HEK293 (cell line): Measurements from ENCODE around the gene AFF1.

ENCODE experiments used
- CTCF ChIA-PET: fragments of 350-600 bp; formaldehyde crosslinking; extraction: SDS; loops from one replicate; lab custom pipeline; 2021; ENCODE audit warnings: antibody characterized with exemption; lab: Yijun Ruan, JAX
- POLR2A ChIA-PET: fragments of 300-600 bp; formaldehyde crosslinking; extraction: SDS; loops from one replicate; lab custom pipeline; 2020; ENCODE audit warnings: antibody characterized with exemption, inconsistent platforms; lab: Yijun Ruan, JAX
- H3K27ac ChIP-seq: fragments of 200-500 bp; sonication (Bioruptor generic); 2 replicates; pipeline ENCODE4 v1.5.1; 2014; ENCODE audit warnings: low read depth, low read length, control low read depth, inconsistent platforms; ENCODE audit errors: extremely low read depth
- H3K36me3 ChIP-seq, 2 experiments: fragments of 200-500 bp in 1 of 2; sonication (Bioruptor generic) in 1 of 2; 1 replicate in 1 of 2; 2 replicates in 1 of 2; pipeline ENCODE4 v1.5.1; 2014 to 2017; ENCODE audit warnings: inconsistent platforms in 2 of 2, low read length in 2 of 2; ENCODE audit not compliant: control insufficient read depth in 2 of 2, insufficient read depth in 1 of 2
- H3K4me1 ChIP-seq: fragments of 200-500 bp; sonication (Bioruptor generic); 2 replicates; pipeline ENCODE4 v1.5.1; 2014; ENCODE audit warnings: mild to moderate bottlenecking, low read length, inconsistent platforms; ENCODE audit not compliant: control insufficient read depth, insufficient read depth
- H3K4me3 ChIP-seq: 2 replicates; pipeline ENCODE4 v1.5.1; 2011; ENCODE audit warnings: low read depth, mild to moderate bottlenecking, control low read depth, low read length, moderate library complexity
- H3K9me3 ChIP-seq: fragments of 200-500 bp; sonication (Bioruptor generic); 2 replicates; pipeline ENCODE4 v1.5.1; 2014; ENCODE audit warnings: low read depth, low read length, inconsistent platforms; ENCODE audit not compliant: control insufficient read depth, insufficient read depth
- BCL11B ChIP-seq: fragments of 450-650 bp; formaldehyde crosslinking; IDR thresholded peaks from 2 replicates; pipeline ENCODE4 v1.5.1; 2016; ENCODE audit warnings: low read depth, missing biosample characterization, missing genetic modification characterization
- OSR2 ChIP-seq: fragments of 450-650 bp; formaldehyde crosslinking; IDR thresholded peaks from 2 replicates; pipeline ENCODE4 v1.5.1; 2016; ENCODE audit warnings: missing biosample characterization, missing genetic modification characterization
- PRDM1 ChIP-seq: fragments of 450-650 bp; formaldehyde crosslinking; IDR thresholded peaks from 2 replicates; pipeline ENCODE4; 2016; ENCODE audit warnings: missing biosample characterization, missing genetic modification characterization
- PRDM2 ChIP-seq: fragments of 450-650 bp; formaldehyde crosslinking; IDR thresholded peaks from 2 replicates; pipeline ENCODE4 v1.5.1; 2016; ENCODE audit warnings: missing biosample characterization, missing genetic modification characterization, borderline replicate concordance
- SETDB1 ChIP-seq: IDR thresholded peaks from one replicate; pipeline ENCODE4 v1.6.1; 2017; ENCODE audit warnings: mild to moderate bottlenecking, low read length, moderate library complexity, mixed read lengths; ENCODE audit not compliant: insufficient read length
- ZBTB20 ChIP-seq: fragments of 450-650 bp; formaldehyde crosslinking; IDR thresholded peaks from 2 replicates; pipeline ENCODE4 v1.5.1; 2016; ENCODE audit warnings: missing biosample characterization, missing genetic modification characterization
- ZNF112 ChIP-seq: fragments of 450-650 bp; formaldehyde crosslinking; IDR thresholded peaks from 2 replicates; pipeline ENCODE4 v1.5.0; 2017; ENCODE audit warnings: missing biosample characterization, missing genetic modification characterization
- ZNF16 ChIP-seq: fragments of 450-650 bp; formaldehyde crosslinking; IDR thresholded peaks from 2 replicates; pipeline ENCODE4 v1.5.1; 2016; ENCODE audit warnings: low read depth, missing biosample characterization, missing genetic modification characterization
- ZNF169 ChIP-seq: fragments of 450-650 bp; formaldehyde crosslinking; IDR thresholded peaks from 2 replicates; pipeline ENCODE4 v1.5.1; 2016; ENCODE audit warnings: missing biosample characterization, missing genetic modification characterization
- ZNF175 ChIP-seq: fragments of 450-650 bp; formaldehyde crosslinking; IDR thresholded peaks from 2 replicates; pipeline ENCODE4 v1.5.1; 2016; ENCODE audit warnings: missing biosample characterization, missing genetic modification characterization
- ZNF223 ChIP-seq: fragments of 450-650 bp; formaldehyde crosslinking; IDR thresholded peaks from 2 replicates; pipeline ENCODE4 v1.5.1; 2016; ENCODE audit warnings: missing biosample characterization, missing genetic modification characterization
- ZNF311 ChIP-seq: fragments of 450-650 bp; formaldehyde crosslinking; IDR thresholded peaks from 2 replicates; pipeline ENCODE4 v1.5.1; 2017; ENCODE audit warnings: missing biosample characterization, missing genetic modification characterization, borderline replicate concordance
- ZNF585B ChIP-seq: fragments of 450-650 bp; formaldehyde crosslinking; IDR thresholded peaks from 2 replicates; pipeline ENCODE4 v1.5.1; 2016; ENCODE audit warnings: missing biosample characterization, missing genetic modification characterization
- ZNF596 ChIP-seq: fragments of 450-650 bp; IDR thresholded peaks from 2 replicates; pipeline ENCODE4 v1.5.0; 2018; ENCODE audit warnings: missing biosample characterization, mild to moderate bottlenecking, missing genetic modification characterization, moderate library complexity
- ZNF610 ChIP-seq: fragments of 450-650 bp; formaldehyde crosslinking; IDR thresholded peaks from 2 replicates; pipeline ENCODE4 v1.5.1; 2016; ENCODE audit warnings: missing biosample characterization, missing genetic modification characterization, borderline replicate concordance
- ZSCAN23 ChIP-seq: fragments of 450-650 bp; formaldehyde crosslinking; IDR thresholded peaks from 2 replicates; pipeline ENCODE4 v1.5.1; 2016; ENCODE audit warnings: missing biosample characterization, missing genetic modification characterization

AFF1 gene

GRCh38 chr4:86955888-86956451 lies 21.2 kb downstream of the AFF1 start:
- Histone ChIP-seq H3K27ac (no peak overlapping the region), H3K9me3 (no peaks in the 10 kb centered on the region), H3K4me1 (peaks cover 9% of the 10 kb centered on the region), H3K36me3 (no peaks in the 10 kb centered on the region), H3K4me3 (no peak overlapping the region)
- CTCF ChIA-PET, result interaction anchor here (0.6 kb wide), 1 partner anchor 45 kb away, joined by 3 read pairs; no protein-coding TSS in a partner anchor
- no peak for TF ChIP-seq ZNF112 (tag by site-specific recombination)
- no peak for TF ChIP-seq BCL11B (tag by site-specific recombination)
- no peak for TF ChIP-seq ZNF169 (tag by site-specific recombination)
- no peak for TF ChIP-seq ZNF311 (tag by site-specific recombination)
- TF ChIP-seq SETDB1, result no peak
- no peak for TF ChIP-seq ZSCAN23 (tag by site-specific recombination)
- TF ChIP-seq ZBTB20, result no peak
- TF ChIP-seq ZNF596 (tag by site-specific recombination), result no peak
- no peak for TF ChIP-seq ZNF610 (tag by site-specific recombination)
- no peak for TF ChIP-seq ZNF585B (tag by site-specific recombination)
- TF ChIP-seq ZNF223 (tag by site-specific recombination), result no peak
- TF ChIP-seq OSR2 (tag by site-specific recombination), result no peak
- no peak for TF ChIP-seq ZNF16 (tag by site-specific recombination)
- TF ChIP-seq PRDM1 (tag by site-specific recombination), result no peak
- POLR2A ChIA-PET, result no interaction called here

- Histone ChIP-seq H3K36me3 (no peaks in the 10 kb centered on the region), H3K4me1 (peaks cover 15% of the 10 kb centered on the region), H3K27ac (no peak overlapping the region), H3K4me3 (no peak overlapping the region), H3K9me3 (no peaks in the 10 kb centered on the region)
- ChIA-PET POLR2A (no interaction called here), CTCF (no interaction called here)
- TF ChIP-seq ZNF175 (no peak), PRDM2 (tag by site-specific recombination) (no peak)
Measured at GRCh38 chr4:86957215-86957614, 22.4 kb downstream of the AFF1 start.
